HCT116 (cell line): ENCODE results near the gene POU3F4. TPM values are rescaled to one million over a fixed set of nuclear protein-coding genes. Genes with fewer than 3 reads are reported as not detected.

Experiments used
- ATAC-seq: fragments of 200-7000 bp; cut with Tn5 transposase; 2 replicates; pipeline ENCODE4 v1.9.1; 2020; ENCODE audit warnings: mild to moderate bottlenecking, moderate library complexity
- BruUV-seq: library from RNA; stranded (reverse); fragments of 400-500 nt; replicated peaks from 2 replicates; lab custom pipeline; 2021; lab: Mats Ljungman, UMichigan
- CTCF ChIA-PET: fragments of 300-600 bp; sonication (Branson Sonifier 250); formaldehyde crosslinking; loops from one replicate; lab custom pipeline; 2021; ENCODE audit warnings: antibody characterized with exemption; lab: Charles Lee
- POLR2A ChIA-PET: fragments of 300-600, 350-600 bp; sonication (Branson Sonifier 250); formaldehyde crosslinking; loops from one replicate; lab custom pipeline; 2021; ENCODE audit warnings: antibody characterized with exemption; lab: Charles Lee
- RAD21 ChIA-PET, 2 experiments: fragments of 300-600 bp; sonication (Branson Sonifier 250); formaldehyde crosslinking; loops; one replicate each; lab custom pipeline; 2023; ENCODE audit warnings: low total read pairs in 2 of 2; ENCODE audit not compliant: uncharacterized antibody in 2 of 2, unreplicated experiment in 2 of 2, low non-redundant PET in 1 of 2; lab: Charles Lee
- DNase-seq: peaks from one replicate; pipeline ENCODE4 v3.0.0-alpha.2; 2010; ENCODE audit warnings: low read depth, low spot score
- H2AFZ ChIP-seq: fragments of 200-600 bp; shearing (Covaris generic), sonication (generic); 2 replicates; pipeline ENCODE4 v1.6.1; 2017; ENCODE audit warnings: low read depth, mixed run types, mixed read lengths, antibody characterized with exemption, low read length; ENCODE audit not compliant: poor library complexity, severe bottlenecking
- H3K27ac ChIP-seq: 2 replicates; pipeline ENCODE4 v1.5.1; 2012; ENCODE audit warnings: low read depth, low read length
- H3K27me3 ChIP-seq: fragments of 200-600 bp; sonication (generic); 2 replicates; pipeline ENCODE4 v1.6.1; 2016; ENCODE audit warnings: mixed run types, low read length, mixed read lengths; ENCODE audit not compliant: insufficient read depth
- H3K36me3 ChIP-seq, 2 experiments: fragments of 200-500 bp in 1 of 2; fragments of 200-600 bp in 1 of 2; sonication (Bioruptor generic) in 1 of 2; sonication (generic) in 1 of 2; 2 replicates each; pipeline versions ENCODE4 v1.5.1 to v1.6.1; 2014 to 2016; ENCODE audit warnings: low read length in 2 of 2, inconsistent platforms in 1 of 2, mixed read lengths in 1 of 2, mixed run types in 1 of 2; ENCODE audit not compliant: insufficient read depth in 2 of 2, control insufficient read depth in 1 of 2
- H3K4me1 ChIP-seq, 2 experiments: fragments of 200-600 bp in 1 of 2; sonication (generic) in 1 of 2; 2 replicates each; pipeline versions ENCODE4 v1.5.1 to v1.6.1; 2012 to 2017; ENCODE audit warnings: low read length in 2 of 2, inconsistent platforms in 1 of 2, mild to moderate bottlenecking in 1 of 2, mixed read lengths in 1 of 2, mixed run types in 1 of 2, moderate library complexity in 1 of 2; ENCODE audit not compliant: insufficient read depth in 2 of 2, control insufficient read depth in 1 of 2
- H3K4me2 ChIP-seq: fragments of 200-600 bp; sonication (generic); 2 replicates; pipeline ENCODE4 v1.6.1; 2017; ENCODE audit warnings: mixed run types, low read length, mixed read lengths
- H3K4me3 ChIP-seq, 2 experiments: fragments of 200-600 bp in 1 of 2; sonication (generic) in 1 of 2; replicated peaks in 1 of 2; 2 replicates each; pipeline ENCODE4 v1.5.1; 2011 to 2016; ENCODE audit warnings: low read length in 2 of 2, control low read depth in 1 of 2, low read depth in 1 of 2, mild to moderate bottlenecking in 1 of 2, mixed read lengths in 1 of 2, mixed run types in 1 of 2
- H3K79me2 ChIP-seq: fragments of 200-600 bp; sonication (generic); 2 replicates; pipeline ENCODE4 v1.6.1; 2017; ENCODE audit warnings: mild to moderate bottlenecking, mixed run types, low read length, moderate library complexity, mixed read lengths; ENCODE audit not compliant: insufficient read depth
- H3K9ac ChIP-seq: fragments of 200-600 bp; sonication (generic); 2 replicates; pipeline ENCODE4 v1.6.1; 2016; ENCODE audit warnings: low read length, mixed read lengths
- H3K9me2 ChIP-seq: fragments of 200-600 bp; sonication (generic), shearing (Covaris generic); 2 replicates; pipeline ENCODE4 v1.6.1; 2017; ENCODE audit warnings: mixed run types, mild to moderate bottlenecking, moderate library complexity; ENCODE audit not compliant: insufficient read depth
- H3K9me3 ChIP-seq, 2 experiments: fragments of 200-500 bp in 1 of 2; fragments of 200-600 bp in 1 of 2; sonication (Bioruptor generic) in 1 of 2; sonication (generic) in 1 of 2; 2 replicates each; pipeline ENCODE4 v1.6.1; 2014 to 2017; ENCODE audit warnings: low read length in 2 of 2, mixed read lengths in 2 of 2, inconsistent platforms in 1 of 2, low read depth in 1 of 2, mild to moderate bottlenecking in 1 of 2, mixed run types in 1 of 2, moderate library complexity in 1 of 2; ENCODE audit not compliant: control insufficient read depth in 1 of 2, insufficient read depth in 1 of 2
- H4K20me1 ChIP-seq: fragments of 200-600 bp; sonication (generic), shearing (Covaris generic); 2 replicates; pipeline ENCODE4 v1.6.1; 2017; ENCODE audit warnings: mixed run types, mild to moderate bottlenecking, moderate library complexity; ENCODE audit not compliant: insufficient read depth
- EZH2phosphoT487 ChIP-seq: fragments of 200-600 bp; IDR thresholded peaks from 2 replicates; pipeline ENCODE4 v1.6.1; 2018; ENCODE audit warnings: antibody characterized with exemption, borderline replicate concordance
- RAD21 ChIP-seq: IDR thresholded peaks from 2 replicates; pipeline ENCODE4 v1.6.1; 2012; ENCODE audit warnings: low read depth, mild to moderate bottlenecking
- SP1 ChIP-seq: IDR thresholded peaks from 2 replicates; pipeline ENCODE4 v1.6.1; 2012; ENCODE audit warnings: low read depth
- YY1 ChIP-seq: IDR thresholded peaks from 2 replicates; pipeline ENCODE4 v1.6.1; 2011; ENCODE audit warnings: low read length, low read depth, moderate library complexity, mild to moderate bottlenecking; ENCODE audit not compliant: insufficient replicate concordance; ENCODE audit errors: extremely low read depth
- intact Hi-C: fragments of 100-400 bp; cut with micrococcal nuclease; formaldehyde crosslinking; loops from 2 replicates; pipeline ENCODE4 v1.10.0; 2022
- total RNA-seq: library from RNA; stranded (reverse); gene quantifications from one replicate; pipeline ENCODE4 v1.2.1, GENCODE V29; 2021; ENCODE audit not compliant: unreplicated experiment
- TF ChIP-seq, protein P1 (sequence below): IDR thresholded peaks from 2 replicates; pipeline ENCODE4 v1.6.1; 2012; ENCODE audit warnings: low read depth
- TF ChIP-seq, protein P2 (sequence below): IDR thresholded peaks from 2 replicates; pipeline ENCODE4 v1.6.1; 2012

Gene POU3F4
- total RNA-seq, 1 experiment from 2014 or later = not detected

DNA sequence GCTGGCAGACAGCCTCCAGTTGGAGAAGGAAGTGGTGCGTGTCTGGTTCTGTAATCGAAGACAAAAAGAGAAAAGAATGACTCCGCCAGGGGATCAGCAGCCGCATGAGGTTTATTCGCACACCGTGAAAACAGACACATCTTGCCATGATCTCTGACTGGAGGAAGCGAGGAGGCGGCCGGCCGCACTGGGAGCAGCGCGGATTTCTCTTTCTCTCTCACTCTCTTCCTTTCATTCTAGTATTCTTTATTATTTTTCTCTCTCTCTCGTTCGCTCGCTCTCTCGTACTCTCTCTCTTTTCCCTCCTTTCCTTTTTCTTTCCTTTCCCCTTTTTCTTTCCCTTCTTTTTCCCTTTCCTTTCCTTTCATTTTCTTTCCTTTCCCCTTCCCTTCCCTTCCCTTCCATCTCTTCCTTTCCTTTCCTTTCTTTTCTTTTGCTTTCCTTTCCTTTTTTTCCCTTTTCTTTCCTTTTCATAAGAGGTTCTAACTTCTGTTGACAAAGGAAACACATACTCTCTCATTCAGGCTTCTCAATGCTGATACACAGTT, 1.2 kb downstream of the POU3F4 start:
- DNase-seq (no peak), ATAC-seq (no peak)
- ChIA-PET RAD21 (no interaction called here), CTCF (no interaction called here), POLR2A (no interaction called here)
- H3K4me2 ChIP-seq = no peak overlapping the region
- H3K27ac ChIP-seq = no peak overlapping the region
- H3K79me2 ChIP-seq = no peaks in the 10 kb centered on the region
- H3K4me1 ChIP-seq = no peaks in the 10 kb centered on the region
- H3K9me2 ChIP-seq = no peaks in the 10 kb centered on the region
- no peaks in the 10 kb centered on the region for H3K27me3 ChIP-seq
- TF ChIP-seq, protein P1, sequence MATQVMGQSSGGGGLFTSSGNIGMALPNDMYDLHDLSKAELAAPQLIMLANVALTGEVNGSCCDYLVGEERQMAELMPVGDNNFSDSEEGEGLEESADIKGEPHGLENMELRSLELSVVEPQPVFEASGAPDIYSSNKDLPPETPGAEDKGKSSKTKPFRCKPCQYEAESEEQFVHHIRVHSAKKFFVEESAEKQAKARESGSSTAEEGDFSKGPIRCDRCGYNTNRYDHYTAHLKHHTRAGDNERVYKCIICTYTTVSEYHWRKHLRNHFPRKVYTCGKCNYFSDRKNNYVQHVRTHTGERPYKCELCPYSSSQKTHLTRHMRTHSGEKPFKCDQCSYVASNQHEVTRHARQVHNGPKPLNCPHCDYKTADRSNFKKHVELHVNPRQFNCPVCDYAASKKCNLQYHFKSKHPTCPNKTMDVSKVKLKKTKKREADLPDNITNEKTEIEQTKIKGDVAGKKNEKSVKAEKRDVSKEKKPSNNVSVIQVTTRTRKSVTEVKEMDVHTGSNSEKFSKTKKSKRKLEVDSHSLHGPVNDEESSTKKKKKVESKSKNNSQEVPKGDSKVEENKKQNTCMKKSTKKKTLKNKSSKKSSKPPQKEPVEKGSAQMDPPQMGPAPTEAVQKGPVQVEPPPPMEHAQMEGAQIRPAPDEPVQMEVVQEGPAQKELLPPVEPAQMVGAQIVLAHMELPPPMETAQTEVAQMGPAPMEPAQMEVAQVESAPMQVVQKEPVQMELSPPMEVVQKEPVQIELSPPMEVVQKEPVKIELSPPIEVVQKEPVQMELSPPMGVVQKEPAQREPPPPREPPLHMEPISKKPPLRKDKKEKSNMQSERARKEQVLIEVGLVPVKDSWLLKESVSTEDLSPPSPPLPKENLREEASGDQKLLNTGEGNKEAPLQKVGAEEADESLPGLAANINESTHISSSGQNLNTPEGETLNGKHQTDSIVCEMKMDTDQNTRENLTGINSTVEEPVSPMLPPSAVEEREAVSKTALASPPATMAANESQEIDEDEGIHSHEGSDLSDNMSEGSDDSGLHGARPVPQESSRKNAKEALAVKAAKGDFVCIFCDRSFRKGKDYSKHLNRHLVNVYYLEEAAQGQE = no peak
- no peak for TF ChIP-seq EZH2phosphoT487
- no peak for TF ChIP-seq RAD21
- TF ChIP-seq YY1 = no peak
- TF ChIP-seq, protein P2, sequence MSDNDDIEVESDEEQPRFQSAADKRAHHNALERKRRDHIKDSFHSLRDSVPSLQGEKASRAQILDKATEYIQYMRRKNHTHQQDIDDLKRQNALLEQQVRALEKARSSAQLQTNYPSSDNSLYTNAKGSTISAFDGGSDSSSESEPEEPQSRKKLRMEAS = no peak
- TF ChIP-seq SP1 = no peak
- no peak overlapping the region for H2AFZ ChIP-seq
- no TSS peak for BruUV-seq
- H3K36me3 ChIP-seq = no peaks in the 10 kb centered on the region
- H3K4me3 ChIP-seq = no peak overlapping the region
- no peaks in the 10 kb centered on the region for H4K20me1 ChIP-seq
- intact Hi-C loops = no loop called here
- no peak overlapping the region for H3K9ac ChIP-seq
- H3K9me3 ChIP-seq = no peaks in the 10 kb centered on the region
